Neuronal stem cell (in vitro differentiated cells): ENCODE measurements around the gene DOLK.

Experiments used
- DNase-seq: peaks from one replicate; pipeline ENCODE4 v3.0.0-alpha.2; 2013; ENCODE audit warnings: low spot score
- H2AFZ ChIP-seq: one replicate; pipeline ENCODE4 v1.6.1; 2013; ENCODE audit warnings: mild to moderate bottlenecking, low read length, inconsistent platforms
- H2AK5ac ChIP-seq: 2 replicates; pipeline ENCODE4 v1.6.1; 2013; ENCODE audit warnings: low read depth, mild to moderate bottlenecking, inconsistent platforms, low read length, moderate library complexity, mixed read lengths
- H2BK120ac ChIP-seq: 2 replicates; pipeline ENCODE4 v1.6.1; 2013; ENCODE audit warnings: low read depth, mild to moderate bottlenecking, inconsistent platforms, low read length, moderate library complexity, mixed read lengths
- H2BK12ac ChIP-seq: one replicate; pipeline ENCODE4 v1.6.1; 2013; ENCODE audit warnings: low read length, inconsistent platforms
- H2BK15ac ChIP-seq: 2 replicates; pipeline ENCODE4 v1.6.1; 2013; ENCODE audit warnings: mild to moderate bottlenecking, low read length, inconsistent platforms, mixed read lengths
- H2BK5ac ChIP-seq: one replicate; pipeline ENCODE4 v1.6.1; 2013; ENCODE audit warnings: inconsistent platforms, mild to moderate bottlenecking, low read length, moderate library complexity
- H3K14ac ChIP-seq: one replicate; pipeline ENCODE4 v1.6.1; 2013; ENCODE audit warnings: low read length, inconsistent platforms
- H3K18ac ChIP-seq: 2 replicates; pipeline ENCODE4 v1.6.1; 2013; ENCODE audit warnings: low read length, inconsistent platforms
- H3K23ac ChIP-seq: 2 replicates; pipeline ENCODE4 v1.6.1; 2013; ENCODE audit warnings: low read depth, mild to moderate bottlenecking, mixed read lengths, low read length, inconsistent platforms; ENCODE audit not compliant: poor library complexity
- H3K27ac ChIP-seq: replicated peaks from 3 replicates; pipeline ENCODE4 v1.5.1; 2013; ENCODE audit warnings: low read length, inconsistent platforms
- H3K27me3 ChIP-seq, 3 experiments: 2 replicates each; pipeline ENCODE4 v1.6.1; 2013; ENCODE audit warnings: low read length in 3 of 3, mild to moderate bottlenecking in 2 of 3, inconsistent platforms in 1 of 3, low read depth in 1 of 3, mixed read lengths in 1 of 3, moderate library complexity in 1 of 3; ENCODE audit not compliant: control insufficient read depth in 3 of 3, insufficient read depth in 3 of 3
- H3K36me3 ChIP-seq, 2 donors: replicated peaks in 1 of 2; 2 replicates each; pipeline ENCODE4 v1.6.1; 2013; ENCODE audit warnings: low read length in 2 of 2; ENCODE audit not compliant: control insufficient read depth in 2 of 2, insufficient read depth in 2 of 2
- H3K4ac ChIP-seq: 2 replicates; pipeline ENCODE4 v1.6.1; 2013; ENCODE audit warnings: inconsistent platforms, mild to moderate bottlenecking, low read length, moderate library complexity
- H3K4me1 ChIP-seq, 2 donors: 1 replicate in 1 of 2; 2 replicates in 1 of 2; pipeline ENCODE4 v1.6.1; 2013; ENCODE audit warnings: low read length in 2 of 2, low read depth in 1 of 2; ENCODE audit not compliant: control insufficient read depth in 2 of 2, insufficient read depth in 1 of 2
- H3K4me2 ChIP-seq: one replicate; pipeline ENCODE4 v1.6.1; 2013; ENCODE audit warnings: mild to moderate bottlenecking, low read length, inconsistent platforms; ENCODE audit not compliant: insufficient read depth, poor library complexity, severe bottlenecking
- H3K4me3 ChIP-seq, 2 donors: 2 replicates each; pipeline ENCODE4 v1.5.1; 2013; ENCODE audit warnings: low read length in 2 of 2, mild to moderate bottlenecking in 2 of 2, inconsistent platforms in 1 of 2, moderate library complexity in 1 of 2
- H3K79me1 ChIP-seq: one replicate; pipeline ENCODE4 v1.6.1; 2013; ENCODE audit warnings: low read depth, mild to moderate bottlenecking, inconsistent platforms, low read length, moderate library complexity
- H3K9ac ChIP-seq: one replicate; pipeline ENCODE4 v1.6.1; 2013; ENCODE audit warnings: mild to moderate bottlenecking, low read depth, low read length, inconsistent platforms; ENCODE audit not compliant: poor library complexity
- H3K9me3 ChIP-seq, 2 donors: replicated peaks in 1 of 2; 2 replicates each; pipeline versions ENCODE3 to v1.6.1; 2013; ENCODE audit warnings: low read length in 2 of 2, mild to moderate bottlenecking in 2 of 2, inconsistent platforms in 1 of 2, low read depth in 1 of 2, mixed read lengths in 1 of 2, moderate library complexity in 1 of 2; ENCODE audit not compliant: control insufficient read depth in 2 of 2, insufficient read depth in 1 of 2
- H4K8ac ChIP-seq: one replicate; pipeline ENCODE4 v1.6.1; 2013; ENCODE audit warnings: low read depth, mild to moderate bottlenecking, inconsistent platforms, low read length, moderate library complexity
- H4K91ac ChIP-seq: one replicate; pipeline ENCODE4 v1.6.1; 2013; ENCODE audit warnings: low read length, low read depth, mild to moderate bottlenecking, inconsistent platforms; ENCODE audit not compliant: poor library complexity
- WGBS, 2 donors: extraction: QIAGEN DNeasy Blood & Tissue Kit; methylation state at CpG; one replicate each; pipeline ENCODE4 v1.1.7; 2013; ENCODE audit warnings: missing lambda C conversion rate in 2 of 2, mixed read lengths in 1 of 2; ENCODE audit not compliant: insufficient read length in 2 of 2, insufficient replicate concordance in 1 of 2; ENCODE audit errors: extremely low coverage in 2 of 2; 5-methylcytosine and 5-hydroxymethylcytosine counted together

Gene DOLK

GRCh38 chr9:128927731-128928411, 19.5 kb downstream of the DOLK start:
- Histone ChIP-seq H2AFZ (peak overlapping the region; percentile 85), H2AK5ac (no peak overlapping the region), H4K8ac (no peak overlapping the region), H3K27ac (no peak overlapping the region), H2BK120ac (no peak overlapping the region), H3K14ac (no peak overlapping the region), H3K79me1 (no peaks in the 10 kb centered on the region), H3K9me3 (no peaks in the 10 kb centered on the region), H4K91ac (no peak overlapping the region), H3K4me2 (no peak overlapping the region), H2BK12ac (no peak overlapping the region), H3K27me3 (no peaks in the 10 kb centered on the region), H3K23ac (no peak overlapping the region), H2BK5ac (no peak overlapping the region), H3K4me1 (no peaks in the 10 kb centered on the region), H3K4me3 (no peak overlapping the region), H3K9ac (no peak overlapping the region), H3K36me3 (no peaks in the 10 kb centered on the region), H3K18ac (no peak overlapping the region), H2BK15ac (no peak overlapping the region), H3K4ac (no peak overlapping the region)
- no CpG with 5 or more reads among the region's 10 CpGs for WGBS, 2 donors
- DNase-seq: peak; percentile 64

GRCh38 chr9:128923493-128923883, 23.9 kb downstream of the DOLK start:
- Histone ChIP-seq H3K27me3 (no peaks in the 10 kb centered on the region), H2BK15ac (peak overlapping the region; percentile 14), H3K4me2 (no peak overlapping the region), H3K79me1 (peaks cover 5% of the 10 kb centered on the region), H3K9ac (no peak overlapping the region), H2BK5ac (no peak overlapping the region), H3K23ac (no peak overlapping the region), H3K14ac (no peak overlapping the region), H3K9me3 (peaks cover 0 to 2% of the 10 kb centered on the region in 2 donors), H3K4me1 (peaks cover 8 to 11% of the 10 kb centered on the region in 2 donors), H2BK12ac (no peak overlapping the region), H3K18ac (no peak overlapping the region), H2AK5ac (no peak overlapping the region), H3K27ac (no peak overlapping the region), H4K8ac (no peak overlapping the region), H3K36me3 (peaks cover 0 to 8% of the 10 kb centered on the region in 2 donors), H2AFZ (no peak overlapping the region), H4K91ac (no peak overlapping the region), H3K4ac (no peak overlapping the region), H2BK120ac (no peak overlapping the region), H3K4me3 (no peak overlapping the region)
- WGBS, 2 donors: no CpG with 5 or more reads among the region's 6 CpGs
- DNase-seq: no peak

GRCh38 chr9:128921881-128922763, 25.3 kb downstream of the DOLK start:
- Histone ChIP-seq H2BK15ac (peak overlapping the region; percentile 30), H2BK5ac (peak overlapping the region; percentile 96), H2BK120ac (no peak overlapping the region), H3K18ac (peak overlapping the region; percentile 86), H3K4me2 (peak overlapping the region; percentile 71), H3K4ac (peak overlapping the region; percentile 93), H3K9ac (peak overlapping the region; percentile 81), H2AFZ (peak overlapping the region; percentile 84), H4K91ac (no peak overlapping the region), H2BK12ac (peak overlapping the region; percentile 75), H3K14ac (peak overlapping the region; percentile 71), H2AK5ac (peak overlapping the region; percentile 76), H3K27ac (peak overlapping the region; percentile 77), H3K27me3 (no peaks in the 10 kb centered on the region), H3K36me3 (peaks cover 9 to 19% of the 10 kb centered on the region in 2 donors), H4K8ac (peak overlapping the region; percentile 43), H3K79me1 (peaks cover 5% of the 10 kb centered on the region), H3K23ac (peak overlapping the region; percentile 65), H3K9me3 (peaks cover 0 to 2% of the 10 kb centered on the region in 2 donors), H3K4me1 (peaks cover 8 to 11% of the 10 kb centered on the region in 2 donors), H3K4me3 (peak overlapping the region in 1 of 2 donors; percentile 77)
- no CpG with 5 or more reads among the region's 32 CpGs for WGBS, 2 donors
- peak; percentile 63 for DNase-seq
